IPS-15b (cell line): Measurements from ENCODE around the gene HDDC2.
"Not testable (repeated sequence)": the region's sequence is repeated elsewhere in the genome, so short reads cannot be mapped to it uniquely, and the experiment has no call there.

Experiments used
- H3K27me3 ChIP-seq: one replicate; pipeline ENCODE4 v1.6.1; 2013; ENCODE audit warnings: low read length; ENCODE audit not compliant: control insufficient read depth, insufficient read depth
- H3K36me3 ChIP-seq: one replicate; pipeline ENCODE4 v1.6.1; 2013; ENCODE audit warnings: low read length; ENCODE audit not compliant: control insufficient read depth, insufficient read depth
- H3K4me1 ChIP-seq: one replicate; pipeline ENCODE4 v1.6.1; 2013; ENCODE audit warnings: mild to moderate bottlenecking, low read length; ENCODE audit not compliant: control insufficient read depth, insufficient read depth
- H3K4me3 ChIP-seq: one replicate; pipeline ENCODE4 v1.5.1; 2013; ENCODE audit warnings: low read depth, low read length
- H3K9ac ChIP-seq: one replicate; pipeline ENCODE4 v1.6.1; 2013; ENCODE audit warnings: low read depth, mild to moderate bottlenecking, low read length
- H3K9me3 ChIP-seq: one replicate; pipeline ENCODE4 v1.6.1; 2013; ENCODE audit warnings: mild to moderate bottlenecking, low read length; ENCODE audit not compliant: control insufficient read depth, insufficient read depth

Gene HDDC2

DNA sequence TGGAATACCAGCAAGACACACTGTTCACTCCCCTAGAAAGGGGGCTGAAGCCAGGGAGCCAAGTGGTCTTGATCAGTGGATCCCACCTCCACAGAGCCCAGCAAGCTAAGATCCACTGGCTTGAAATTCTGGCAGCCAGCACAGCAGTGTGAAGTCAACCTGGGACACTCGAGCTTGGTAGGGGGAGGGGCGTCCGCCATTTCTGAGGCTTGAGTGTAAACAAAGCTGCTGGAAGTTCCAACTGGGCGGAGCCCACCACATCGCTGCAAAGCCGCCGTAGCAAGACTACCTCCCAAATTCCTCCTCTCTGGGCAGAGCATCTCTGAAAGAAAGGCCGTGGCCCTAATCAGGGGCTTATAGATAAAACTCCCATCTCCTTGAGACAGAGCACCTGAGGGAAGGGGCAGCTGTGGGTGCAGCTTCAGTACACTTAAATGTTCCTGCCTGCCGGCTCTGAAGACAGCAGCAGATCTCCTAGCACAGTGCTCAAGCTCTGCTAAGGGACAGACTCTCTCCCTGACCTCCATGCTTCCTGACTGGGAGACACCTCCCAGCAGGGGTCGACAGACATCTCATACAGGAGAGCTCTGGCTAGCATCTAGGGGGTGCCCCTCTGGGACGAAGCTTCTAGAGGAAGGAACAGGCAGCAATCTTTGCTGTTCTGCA, 21.3 kb downstream of the HDDC2 start:
- H3K36me3 ChIP-seq, H3K4me3 ChIP-seq, H3K27me3 ChIP-seq, H3K9me3 ChIP-seq, H3K9ac ChIP-seq, H3K4me1 ChIP-seq: not testable (repeated sequence)

DNA sequence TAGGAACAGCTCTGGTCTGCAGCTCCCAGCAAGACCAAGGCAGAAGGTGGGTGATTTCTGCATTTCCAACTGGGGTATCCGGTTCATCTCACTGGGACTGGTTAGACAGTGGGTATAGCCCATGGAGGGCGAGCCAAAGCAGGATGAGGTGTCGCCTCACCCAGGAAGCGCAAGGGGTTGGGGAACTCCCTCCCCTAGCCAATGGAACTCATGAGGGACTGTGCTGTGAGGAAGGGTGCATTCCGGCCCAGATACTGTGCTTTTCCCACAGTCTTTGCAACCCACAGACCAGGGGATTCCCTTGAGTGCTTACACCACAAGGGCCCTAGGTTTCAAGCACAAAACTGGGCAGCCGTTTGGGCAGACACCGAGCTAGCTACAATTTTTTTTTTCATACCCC, 21.8 kb downstream of the HDDC2 start:
- no peaks in the 10 kb centered on the region for H3K36me3 ChIP-seq
- H3K9ac ChIP-seq: no peak overlapping the region
- no peaks in the 10 kb centered on the region for H3K9me3 ChIP-seq
- no peak overlapping the region for H3K4me3 ChIP-seq
- H3K27me3 ChIP-seq: no peaks in the 10 kb centered on the region
- H3K4me1 ChIP-seq: peaks cover 2% of the 10 kb centered on the region

DNA sequence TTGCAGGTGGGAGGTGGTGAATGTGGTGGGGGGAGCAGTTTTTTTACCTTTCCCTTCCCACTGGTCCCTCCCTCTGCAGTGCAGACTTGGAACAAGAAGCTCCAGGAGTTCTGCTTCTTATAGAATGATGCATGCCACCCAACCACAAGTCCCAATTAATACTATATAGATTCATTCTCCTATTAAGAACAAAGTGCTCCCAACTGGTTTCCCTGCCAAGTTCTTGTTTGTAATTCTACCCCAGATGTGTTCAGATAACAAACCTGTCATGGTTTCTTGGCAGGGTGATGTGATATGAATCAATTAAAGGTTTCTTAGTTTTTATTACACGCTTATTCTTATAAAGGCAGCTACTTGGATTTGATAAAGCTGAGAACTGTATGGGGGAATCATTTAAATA, 23.9 kb downstream of the HDDC2 start:
- H3K4me1 ChIP-seq: peaks cover 2% of the 10 kb centered on the region
- no peaks in the 10 kb centered on the region for H3K36me3 ChIP-seq
- H3K27me3 ChIP-seq: no peaks in the 10 kb centered on the region
- H3K9ac ChIP-seq: no peak overlapping the region
- H3K4me3 ChIP-seq: no peak overlapping the region
- no peaks in the 10 kb centered on the region for H3K9me3 ChIP-seq

DNA sequence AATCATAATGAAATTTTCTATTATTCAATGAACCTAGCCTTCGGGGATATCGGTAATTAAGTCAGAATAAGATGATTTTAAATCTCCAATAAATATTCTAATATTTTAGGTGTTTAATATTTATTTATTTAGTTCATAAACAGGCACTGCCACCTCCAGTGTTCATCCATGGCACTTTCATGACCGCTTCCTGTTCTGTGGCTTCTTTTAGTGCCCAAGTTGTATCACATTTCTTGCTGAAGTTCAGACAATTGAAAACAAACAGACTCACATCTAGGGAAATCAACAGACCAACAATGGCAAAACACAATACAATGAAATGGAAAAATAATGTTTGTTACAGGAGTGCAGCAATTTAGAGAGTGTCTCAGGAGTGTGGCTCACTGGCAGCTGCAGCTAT, 26.0 kb downstream of the HDDC2 start:
- H3K9ac ChIP-seq: no peak overlapping the region
- no peaks in the 10 kb centered on the region for H3K36me3 ChIP-seq
- no peaks in the 10 kb centered on the region for H3K9me3 ChIP-seq
- no peak overlapping the region for H3K4me3 ChIP-seq
- peaks cover 2% of the 10 kb centered on the region for H3K4me1 ChIP-seq
- H3K27me3 ChIP-seq: no peaks in the 10 kb centered on the region

DNA sequence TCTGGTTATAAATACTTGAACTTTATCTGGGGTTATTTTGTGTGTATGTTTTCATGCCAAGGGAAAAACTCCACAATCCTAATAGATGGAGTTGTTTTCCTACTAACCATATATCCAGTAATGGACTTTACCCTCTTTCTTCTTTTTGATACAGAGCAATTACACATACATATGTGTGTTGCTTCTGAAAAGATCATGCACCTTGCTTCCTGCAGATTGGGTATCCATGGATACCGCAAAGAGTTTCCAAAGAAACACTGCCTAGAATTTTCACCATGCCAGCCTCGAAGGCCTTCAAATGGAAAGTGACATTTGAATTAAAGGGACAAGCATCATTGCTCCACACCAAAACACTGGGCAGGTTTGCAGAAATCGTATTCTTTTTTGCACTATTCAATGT, 26.8 kb downstream of the HDDC2 start:
- Histone ChIP-seq H3K4me1 (peaks cover 2% of the 10 kb centered on the region), H3K27me3 (no peaks in the 10 kb centered on the region), H3K4me3 (no peak overlapping the region), H3K36me3 (no peaks in the 10 kb centered on the region), H3K9ac (no peak overlapping the region), H3K9me3 (no peaks in the 10 kb centered on the region)

DNA sequence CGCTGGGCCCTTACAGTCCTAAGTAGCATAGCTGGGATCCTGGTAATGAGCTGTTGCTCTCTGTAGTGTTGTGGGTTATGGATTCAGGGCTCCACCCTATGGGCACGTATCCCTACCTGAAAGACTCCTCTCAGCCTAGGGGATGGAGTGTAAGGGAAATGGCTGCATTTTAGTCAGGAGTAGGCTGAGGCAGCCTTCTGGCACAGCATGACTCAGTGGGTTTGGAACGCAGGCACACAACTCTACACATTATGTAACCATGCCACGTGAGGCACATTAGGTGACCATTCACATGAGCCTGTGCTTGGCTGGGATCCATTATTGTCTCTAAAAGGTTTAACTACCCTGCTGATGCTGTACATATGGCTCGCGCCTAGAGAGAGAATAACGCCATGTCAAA, 27.8 kb downstream of the HDDC2 start:
- Histone ChIP-seq H3K9me3 (no peaks in the 10 kb centered on the region), H3K36me3 (no peaks in the 10 kb centered on the region), H3K27me3 (no peaks in the 10 kb centered on the region), H3K4me3 (no peak overlapping the region), H3K4me1 (no peaks in the 10 kb centered on the region), H3K9ac (no peak overlapping the region)

DNA sequence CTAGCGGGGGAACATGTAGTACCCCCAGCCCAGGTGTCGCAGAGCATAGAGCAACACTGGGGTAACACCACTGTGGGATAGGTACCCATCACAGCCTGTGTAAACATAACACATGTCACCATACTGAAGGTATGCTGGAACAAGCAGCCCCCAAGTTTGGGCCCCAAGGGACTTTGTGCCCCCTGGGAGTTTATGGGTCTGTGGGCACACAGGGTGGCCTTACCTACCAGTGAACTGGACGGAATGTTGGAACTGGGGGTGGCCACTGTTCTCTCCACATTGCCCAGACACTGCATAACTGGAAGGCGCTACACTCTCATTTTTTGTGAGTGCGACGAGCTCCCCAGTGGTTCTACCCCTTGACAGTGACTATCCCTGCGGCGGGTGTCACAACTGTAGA, 28.5 kb downstream of the HDDC2 start:
- Histone ChIP-seq H3K9me3 (no peaks in the 10 kb centered on the region), H3K4me3 (no peak overlapping the region), H3K27me3 (no peaks in the 10 kb centered on the region), H3K36me3 (no peaks in the 10 kb centered on the region), H3K4me1 (no peaks in the 10 kb centered on the region), H3K9ac (no peak overlapping the region)

DNA sequence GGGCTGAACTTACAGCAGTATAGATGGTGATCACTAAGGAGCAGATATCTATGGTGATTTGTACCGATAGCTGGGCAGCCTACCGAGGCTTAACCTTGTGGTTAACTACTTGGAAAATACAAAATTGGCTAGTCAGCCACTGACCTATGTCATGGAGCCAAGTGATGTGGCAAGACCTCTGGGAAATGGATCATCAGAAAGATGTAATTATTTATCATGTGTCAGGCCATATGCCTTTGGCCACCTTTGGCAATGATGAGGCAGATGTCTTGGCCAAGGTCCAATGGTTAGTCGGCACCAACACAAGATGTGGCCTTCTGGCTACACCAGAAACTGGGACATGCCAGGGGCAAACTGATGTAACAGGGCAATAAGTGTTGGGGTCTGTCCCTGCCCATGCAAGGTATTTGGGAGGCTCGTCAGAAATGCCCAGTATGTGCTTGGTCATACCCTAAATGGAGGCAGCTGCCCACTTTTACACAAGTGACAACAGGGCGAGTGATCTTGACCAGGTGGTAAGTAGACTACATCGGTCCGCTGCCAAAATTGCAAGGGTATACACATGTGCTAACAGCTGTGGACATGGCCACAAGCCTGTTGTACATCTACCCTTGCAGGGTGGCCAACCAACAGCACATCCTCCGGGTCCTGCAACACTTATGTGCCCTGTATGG, 30.1 kb downstream of the HDDC2 start:
- no peaks in the 10 kb centered on the region for H3K36me3 ChIP-seq

DNA sequence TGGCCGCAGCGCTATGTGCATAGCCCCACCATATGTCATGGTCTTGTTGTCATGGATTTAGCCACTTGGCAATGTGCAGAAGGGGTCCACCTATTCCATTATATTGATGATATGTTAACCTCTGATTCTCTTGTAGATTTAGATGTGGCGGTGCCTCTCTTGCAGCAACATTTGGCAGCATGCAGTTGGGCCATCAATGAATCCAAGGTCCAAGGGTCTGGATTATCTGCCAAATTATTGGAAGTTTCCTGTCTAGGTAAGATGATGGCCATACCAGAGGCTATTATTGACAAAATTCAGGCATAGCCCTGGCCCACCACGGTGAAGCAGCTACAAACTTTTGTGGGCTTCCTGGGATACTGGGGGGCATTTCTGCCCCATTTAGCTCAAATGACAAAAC, 31.4 kb downstream of the HDDC2 start:
- Histone ChIP-seq H3K36me3 (no peaks in the 10 kb centered on the region), H3K4me3 (no peak overlapping the region), H3K4me1 (no peaks in the 10 kb centered on the region), H3K9me3 (no peaks in the 10 kb centered on the region), H3K27me3 (no peaks in the 10 kb centered on the region), H3K9ac (no peak overlapping the region)

More for the DNA sequence above, 30.1 kb downstream of the HDDC2 start:
- no peaks in the 10 kb centered on the region for H3K4me1 ChIP-seq
- no peaks in the 10 kb centered on the region for H3K9me3 ChIP-seq
- H3K4me3 ChIP-seq: no peak overlapping the region
- no peak overlapping the region for H3K9ac ChIP-seq
- no peaks in the 10 kb centered on the region for H3K27me3 ChIP-seq

DNA sequence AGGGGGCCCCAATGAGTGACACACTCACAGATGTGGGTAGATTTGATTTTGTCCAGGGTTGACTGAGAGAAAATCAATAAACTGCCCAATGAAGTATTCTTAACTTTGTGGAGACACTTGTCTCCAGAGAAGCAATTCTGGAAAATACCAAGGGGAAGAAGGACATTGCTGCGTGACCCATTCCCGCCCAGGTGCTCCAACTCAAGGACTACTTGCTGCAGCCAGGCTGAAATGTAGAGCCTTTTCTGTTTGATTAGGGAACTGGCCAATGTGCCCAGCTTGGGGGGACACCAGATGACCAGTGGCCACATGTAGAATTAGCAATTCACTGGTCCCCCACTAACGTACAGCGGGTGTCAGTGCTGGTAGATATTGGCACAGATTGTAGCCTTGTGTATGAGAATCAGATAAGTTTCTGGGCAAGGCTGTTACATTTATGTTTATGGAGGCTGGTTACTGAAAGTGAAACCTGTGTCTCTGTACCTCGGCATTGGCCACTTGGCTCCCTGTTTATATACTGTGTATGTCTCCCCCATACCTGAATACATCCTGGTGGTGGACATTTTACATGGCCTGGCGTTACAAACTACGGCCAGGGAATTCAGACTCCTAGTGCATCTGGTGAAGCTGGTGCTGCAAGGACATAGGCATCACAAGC, 32.3 kb downstream of the HDDC2 start:
- Histone ChIP-seq H3K4me3 (no peak overlapping the region), H3K4me1 (no peaks in the 10 kb centered on the region), H3K27me3 (no peaks in the 10 kb centered on the region), H3K36me3 (no peaks in the 10 kb centered on the region), H3K9ac (no peak overlapping the region), H3K9me3 (no peaks in the 10 kb centered on the region)

DNA sequence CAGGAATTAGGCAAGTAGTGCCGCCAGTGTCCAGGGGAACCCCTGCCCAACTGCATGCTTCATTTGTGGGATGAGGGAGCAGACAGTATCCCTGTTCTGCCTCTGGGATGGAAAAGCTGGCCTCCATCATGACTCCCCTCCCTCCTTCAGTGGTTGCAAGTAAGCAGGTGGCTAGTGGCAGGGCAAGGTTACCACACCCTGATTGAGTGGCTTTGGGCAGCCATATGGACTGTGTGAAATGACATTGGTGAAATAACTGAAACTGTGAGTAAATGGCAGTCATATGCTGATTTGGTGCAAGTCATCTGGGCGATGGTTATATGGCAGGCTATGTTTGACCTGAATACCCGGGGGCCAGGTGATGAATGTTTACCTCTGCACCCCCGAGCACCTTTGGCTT, 33.0 kb downstream of the HDDC2 start:
- Histone ChIP-seq H3K9ac (no peak overlapping the region), H3K4me3 (no peak overlapping the region), H3K27me3 (no peaks in the 10 kb centered on the region), H3K36me3 (no peaks in the 10 kb centered on the region), H3K4me1 (no peaks in the 10 kb centered on the region), H3K9me3 (no peaks in the 10 kb centered on the region)
